GM12872 (cell line): ENCODE results near the gene BRICD5.

Experiments
- CTCF ChIP-seq: IDR thresholded peaks from 3 replicates; pipeline ENCODE4 v1.5.1; 2011; ENCODE audit warnings: low read depth, mild to moderate bottlenecking, low read length, moderate library complexity; ENCODE audit not compliant: insufficient read depth

BRICD5 gene

GRCh38 chr16:2190659-2191445 is 19.8 kb downstream of the BRICD5 start:
- no peak for TF ChIP-seq CTCF

- TF ChIP-seq CTCF = no peak
Observed at GRCh38 chr16:2190002-2190658, 20.5 kb downstream of the BRICD5 start.

GRCh38 chr16:2189252-2189893 is 21.3 kb downstream of the BRICD5 start:
- TF ChIP-seq CTCF = no peak

GRCh38 chr16:2188395-2188794 is 22.3 kb downstream of the BRICD5 start:
- TF ChIP-seq CTCF = no peak

GRCh38 chr16:2187212-2187611 is 23.5 kb downstream of the BRICD5 start:
- no peak for TF ChIP-seq CTCF

GRCh38 chr16:2186505-2186904 is 24.2 kb downstream of the BRICD5 start:
- TF ChIP-seq CTCF = no peak

GRCh38 chr16:2186064-2186463 is 24.6 kb downstream of the BRICD5 start:
- no peak for TF ChIP-seq CTCF
